ENCODE measurements around the gene STOML3.
A peak's percentile ranks its signal among the peaks of the same experiment; 100 is the strongest.
"Not testable (repeated sequence)": the region's sequence is repeated elsewhere in the genome, so short reads cannot be mapped to it uniquely, and the experiment has no call there.

Gene STOML3, protein sequence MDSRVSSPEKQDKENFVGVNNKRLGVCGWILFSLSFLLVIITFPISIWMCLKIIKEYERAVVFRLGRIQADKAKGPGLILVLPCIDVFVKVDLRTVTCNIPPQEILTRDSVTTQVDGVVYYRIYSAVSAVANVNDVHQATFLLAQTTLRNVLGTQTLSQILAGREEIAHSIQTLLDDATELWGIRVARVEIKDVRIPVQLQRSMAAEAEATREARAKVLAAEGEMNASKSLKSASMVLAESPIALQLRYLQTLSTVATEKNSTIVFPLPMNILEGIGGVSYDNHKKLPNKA

DNA sequence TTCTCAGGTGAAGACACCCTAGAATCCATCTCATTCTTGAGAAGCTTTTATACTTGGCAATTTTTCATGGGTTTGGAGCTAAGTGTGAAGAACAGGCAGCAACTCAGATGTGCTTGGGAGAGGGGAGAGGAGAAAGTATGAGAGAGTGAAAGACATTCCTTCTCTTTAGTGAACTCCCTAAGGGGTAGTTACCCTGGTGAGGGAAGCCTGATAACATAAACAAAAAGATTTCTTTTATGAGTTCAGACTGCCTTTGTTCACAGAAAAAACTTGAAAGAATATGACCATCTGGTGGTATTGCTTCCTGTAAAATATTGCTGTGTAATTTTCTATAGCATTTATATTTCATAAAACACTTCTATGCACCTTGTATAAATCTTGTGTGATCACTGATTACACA lies at the start of gene STOML3:
Gene STOML3 (minus strand): TSS at position 139 of the 400 bp plus-strand sequence. CDS start 110 bp downstream, at position 29.
- DNase-seq: no peak

- no peak for DNase-seq
These were observed 49.6 kb upstream of the STOML3 start for GRCh38 chr13:39040206-39040605.

GRCh38 chr13:39039041-39039440 lies 48.4 kb upstream of the STOML3 start:
- peak; percentile 17 for DNase-seq

DNA sequence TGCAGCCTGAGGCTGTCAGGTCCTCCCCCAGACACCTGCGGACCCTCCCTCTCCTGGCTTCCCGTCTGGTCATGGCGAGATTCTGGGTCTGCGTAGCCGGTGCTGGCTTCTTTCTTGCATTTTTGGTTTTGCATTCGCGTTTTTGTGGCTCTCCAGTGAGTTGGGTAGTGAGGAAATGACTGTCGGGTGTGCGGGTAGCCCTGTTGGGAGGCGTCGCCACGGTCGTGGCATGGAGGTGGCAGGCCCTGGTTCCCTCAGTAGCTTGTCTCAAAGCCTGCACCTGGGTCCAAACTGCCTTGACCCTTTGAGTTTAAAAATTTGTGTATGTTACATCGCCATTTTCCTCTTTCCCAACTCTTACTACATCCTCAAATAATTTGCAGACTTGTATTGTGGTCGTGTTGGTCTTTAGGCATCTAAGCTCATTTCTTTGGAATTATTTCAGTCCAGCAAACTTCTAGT lies 48.0 kb upstream of the STOML3 start:
- DNase-seq: peak; percentile 81

DNA sequence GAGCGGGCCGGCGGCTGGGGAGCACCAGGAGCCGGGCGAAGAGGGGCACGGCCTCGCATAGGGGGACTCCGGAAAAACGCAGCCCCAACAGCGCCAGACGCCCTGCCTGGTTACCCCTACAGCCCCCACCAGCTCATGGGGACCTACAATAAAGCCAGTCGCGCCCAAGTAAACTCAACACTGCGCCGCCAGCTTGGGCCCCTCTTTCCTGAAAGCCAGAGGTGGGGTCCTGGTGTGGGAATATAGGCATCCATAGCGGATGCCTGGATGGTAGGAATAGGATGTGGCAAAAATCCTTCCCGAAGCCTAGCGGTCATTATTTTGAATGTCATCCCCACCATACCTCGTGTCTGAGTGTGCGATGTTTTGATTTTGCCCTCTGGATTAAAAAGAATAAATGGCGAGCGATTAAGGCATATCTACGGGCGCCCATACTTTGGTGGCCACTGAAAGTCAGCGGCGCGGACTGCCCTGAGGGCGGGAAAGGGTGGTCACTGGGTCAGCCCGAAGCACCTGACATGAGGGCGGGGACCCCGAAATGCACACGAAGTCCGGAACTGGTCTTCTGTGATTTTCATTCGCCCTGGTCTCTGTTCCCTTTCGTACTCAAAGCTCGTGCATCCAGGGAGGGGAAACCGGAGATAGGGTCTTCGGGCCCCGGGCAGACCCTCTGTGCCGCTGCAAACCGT lies 47.4 kb upstream of the STOML3 start, which contains the start of the genes NHLRC3 and PROSER1:
Gene NHLRC3 (plus strand): TSS at position 577 of the 689 bp plus-strand sequence. CDS start 184 bp downstream, outside the sequence.
Gene PROSER1 (minus strand): TSS at position 210 of the 689 bp plus-strand sequence. CDS start 847 bp downstream, outside the sequence.
- peak; percentile 85 for DNase-seq

DNA sequence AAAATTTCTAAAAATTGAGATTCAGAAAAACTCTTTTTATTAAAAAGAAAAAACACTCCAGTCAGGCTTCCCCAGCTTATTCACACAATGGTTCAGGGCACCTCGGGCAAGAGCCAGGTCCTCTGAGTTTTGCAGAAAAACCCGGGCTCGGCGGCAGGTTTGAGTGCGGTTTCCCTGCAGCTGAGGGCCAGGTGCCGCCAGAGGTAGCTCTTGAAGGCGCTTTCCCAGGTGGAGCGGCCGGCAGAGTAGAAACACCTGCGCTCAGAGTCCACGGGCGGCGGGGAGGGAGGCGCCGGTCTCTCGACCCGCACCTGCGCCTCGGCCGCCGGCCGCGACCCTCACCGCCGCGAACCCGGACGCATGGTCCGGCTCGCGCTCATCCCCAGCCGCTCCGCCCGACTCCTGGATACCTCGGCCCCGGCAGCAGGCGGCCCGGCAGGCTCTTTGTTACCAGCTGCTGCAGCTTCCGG lies 46.8 kb upstream of the STOML3 start:
- no peak for DNase-seq

DNA sequence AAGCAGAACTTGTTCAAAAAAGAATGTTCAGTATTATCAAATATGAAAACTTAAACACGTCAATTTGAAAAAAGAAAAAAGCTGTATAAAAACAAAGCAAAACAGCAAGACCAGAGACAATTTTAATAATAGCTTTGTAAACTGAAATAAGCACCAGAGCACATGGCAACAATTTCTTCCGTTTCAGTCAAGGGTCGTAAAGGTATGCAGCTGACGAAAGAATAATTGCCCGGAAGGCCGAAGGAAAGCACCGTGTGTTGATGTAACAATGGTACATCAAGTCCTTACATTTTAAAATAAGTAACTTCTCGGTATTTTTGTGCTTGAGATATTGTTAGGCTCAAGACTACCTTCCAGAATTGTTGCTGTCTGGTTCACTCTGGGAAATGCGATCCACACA lies 45.6 kb upstream of the STOML3 start:
- peak; percentile 54 for DNase-seq

- no peak for DNase-seq
These were observed 45.2 kb upstream of the STOML3 start for GRCh38 chr13:39035799-39036198.

GRCh38 chr13:39035204-39035603 lies 44.6 kb upstream of the STOML3 start:
- DNase-seq: peak; percentile 10

DNA sequence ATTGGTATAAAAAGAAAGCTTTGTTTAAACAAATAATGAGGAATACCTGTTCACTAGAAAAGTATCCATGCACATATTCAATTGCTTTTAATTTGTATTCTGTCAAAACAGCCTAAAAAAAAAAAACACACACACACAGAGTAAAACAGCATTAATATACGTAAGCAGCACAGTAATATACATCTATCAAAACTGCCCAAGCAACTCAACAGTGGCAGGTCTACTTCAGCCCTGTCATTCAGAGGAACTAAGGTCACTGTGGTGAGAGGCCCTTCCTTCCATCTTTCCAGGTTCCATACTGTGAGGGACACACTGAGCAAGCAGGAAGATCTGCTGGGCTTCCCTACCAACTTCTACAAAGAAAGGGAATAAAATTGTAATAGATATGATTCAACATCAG lies 43.5 kb upstream of the STOML3 start:
- no peak for DNase-seq

DNA sequence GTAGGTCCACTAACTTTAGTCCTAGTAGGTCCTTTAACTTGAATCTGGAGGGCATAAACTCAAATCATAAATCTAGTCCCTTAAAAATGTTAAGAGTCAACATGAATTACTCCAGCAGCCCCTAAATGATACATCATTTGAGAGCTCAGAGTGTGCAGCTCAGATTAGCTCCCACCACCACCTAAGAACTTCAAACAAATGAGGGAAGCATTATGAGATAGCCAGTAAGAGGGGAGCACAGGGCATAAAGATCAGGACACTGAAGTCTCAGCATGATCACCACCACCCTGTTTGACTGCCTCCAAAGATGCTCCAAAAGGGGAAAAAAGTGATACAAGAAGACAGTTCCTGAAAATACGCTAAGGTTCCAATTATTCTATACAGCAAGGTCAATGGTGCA lies 41.5 kb upstream of the STOML3 start:
- no peak for DNase-seq

DNA sequence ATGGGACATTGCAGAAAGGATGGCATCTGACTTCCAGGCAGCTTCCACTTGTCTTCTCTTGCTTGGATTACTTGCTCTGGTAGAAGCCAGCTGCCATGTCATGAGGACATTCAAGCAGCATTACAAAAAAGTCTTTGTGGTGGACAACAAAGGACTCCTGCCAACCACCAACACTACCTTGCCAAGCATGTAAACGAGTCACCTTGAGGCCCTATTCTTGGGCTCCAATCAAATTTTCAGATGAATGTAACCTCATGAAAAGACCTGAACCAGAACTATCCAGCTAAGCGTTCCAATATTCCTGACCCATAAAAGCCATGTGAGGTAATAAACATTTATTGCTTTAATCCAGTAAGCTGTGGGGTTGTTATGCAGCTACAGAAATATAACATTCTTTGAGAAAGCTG lies 34.8 kb upstream of the STOML3 start:
- no peak for DNase-seq

DNA sequence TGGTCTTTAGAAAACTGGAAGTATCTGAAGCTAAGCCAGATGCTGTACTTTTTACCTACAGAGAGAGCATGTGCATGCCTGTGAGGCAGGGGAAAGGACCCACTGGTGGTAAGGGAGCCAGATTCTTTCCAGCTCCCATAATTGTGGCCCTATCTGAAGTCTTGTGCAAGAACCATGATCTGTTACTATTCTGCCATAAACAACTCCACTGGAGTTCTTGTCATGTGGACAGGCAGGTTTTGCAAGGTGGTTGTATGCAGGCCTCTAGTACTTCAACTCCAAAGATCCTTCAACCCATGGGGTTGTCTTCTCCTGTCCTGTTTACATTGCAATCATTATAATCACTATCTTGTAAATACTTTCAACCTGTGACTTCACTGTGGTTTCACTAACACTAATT lies 33.1 kb upstream of the STOML3 start:
- DNase-seq: no peak

DNA sequence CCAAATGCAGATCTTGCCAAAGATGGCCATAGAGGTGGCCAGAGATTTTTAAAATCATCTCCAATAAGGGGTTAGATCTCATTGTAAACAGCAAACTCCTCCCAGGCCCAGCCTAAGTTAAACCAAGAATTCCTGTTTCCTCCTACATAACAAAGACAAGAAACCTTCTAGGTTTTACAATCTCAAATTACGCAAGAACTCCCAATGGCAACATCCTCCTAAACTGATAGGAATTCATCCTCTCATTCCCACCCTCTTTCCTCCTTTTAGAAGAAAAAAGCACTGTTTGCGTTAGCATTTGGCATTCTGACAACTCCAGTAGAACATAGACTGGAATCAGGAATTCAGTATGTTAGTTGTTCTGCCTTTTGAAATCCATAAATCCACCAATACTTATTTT lies 32.7 kb upstream of the STOML3 start:
- DNase-seq: no peak

DNA sequence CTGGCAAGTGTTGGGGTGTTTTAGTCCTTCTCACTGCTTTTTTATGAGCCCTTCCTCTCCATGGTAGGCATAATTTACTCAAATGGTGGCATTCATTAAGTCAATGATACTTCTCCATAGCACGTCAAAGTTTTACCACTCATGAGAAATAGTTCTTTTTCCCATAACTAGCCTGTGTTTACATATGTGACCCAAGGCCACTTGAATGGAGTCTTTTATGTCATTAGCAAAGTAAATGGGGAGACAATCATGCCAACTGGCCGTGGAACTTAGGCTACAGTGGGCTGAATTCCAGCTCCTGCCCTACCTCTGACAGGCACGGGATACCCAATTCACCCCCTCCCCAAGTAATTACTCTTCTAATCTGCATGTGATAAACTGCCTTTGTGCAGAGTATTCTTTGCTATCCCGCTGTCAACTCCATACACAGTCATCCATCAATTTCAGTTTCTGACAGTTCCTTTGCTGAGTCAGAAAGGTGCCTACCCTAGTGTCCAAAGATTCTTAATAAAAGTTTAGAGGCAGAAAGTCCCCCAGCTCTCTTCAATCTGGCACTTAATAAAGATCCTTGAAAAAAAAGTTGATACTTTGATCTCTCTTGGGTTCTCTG lies 30.3 kb upstream of the STOML3 start:
- DNase-seq: no peak

DNA sequence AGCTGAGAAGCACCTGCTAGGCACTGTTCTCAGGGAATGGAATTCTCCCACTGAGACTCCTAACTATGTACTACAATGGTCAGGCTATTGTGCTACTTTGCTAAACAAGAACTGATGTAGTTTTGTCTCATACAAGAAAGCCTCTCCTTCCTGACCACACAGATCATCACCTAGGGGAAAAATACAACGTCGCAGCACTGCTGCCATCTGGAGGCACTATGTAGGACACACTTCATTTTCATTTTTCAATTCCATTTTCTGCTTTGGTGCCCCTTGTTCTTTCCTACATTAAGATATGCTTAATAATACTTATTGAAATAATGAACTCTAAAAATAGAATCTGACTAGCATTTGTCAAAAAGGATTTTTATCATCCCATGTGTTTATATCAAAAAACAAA lies 26.2 kb upstream of the STOML3 start:
- DNase-seq: peak; percentile 53

GRCh38 chr13:39016087-39016486 lies 25.5 kb upstream of the STOML3 start:
- peak; percentile 62 for DNase-seq

DNA sequence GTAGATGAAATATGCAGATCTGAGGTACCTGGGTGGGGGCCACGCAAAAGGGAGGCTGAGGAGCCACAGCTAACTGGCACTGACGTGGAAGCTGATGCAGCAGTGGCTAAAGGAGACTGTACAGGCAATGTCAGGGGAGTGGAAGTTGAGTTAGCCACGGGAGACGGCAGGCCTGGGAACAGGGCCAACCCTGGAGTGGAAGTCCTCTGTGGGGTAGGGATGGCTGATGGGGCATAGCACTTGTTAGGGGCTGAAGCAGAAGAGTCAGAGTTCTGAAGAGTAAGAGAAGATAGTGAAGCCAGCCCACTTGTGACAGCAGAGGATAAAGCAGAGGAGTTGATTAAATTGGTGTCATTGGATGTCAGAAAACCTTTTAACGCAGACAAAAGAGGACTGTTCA lies 22.8 kb upstream of the STOML3 start:
- DNase-seq: no peak

GRCh38 chr13:39012608-39013007 lies 22.0 kb upstream of the STOML3 start:
- DNase-seq: no peak

GRCh38 chr13:39006371-39007111 lies 15.9 kb upstream of the STOML3 start:
- DNase-seq: not testable (repeated sequence)

GRCh38 chr13:38998739-38999138 lies 8.1 kb upstream of the STOML3 start:
- DNase-seq: no peak

DNA sequence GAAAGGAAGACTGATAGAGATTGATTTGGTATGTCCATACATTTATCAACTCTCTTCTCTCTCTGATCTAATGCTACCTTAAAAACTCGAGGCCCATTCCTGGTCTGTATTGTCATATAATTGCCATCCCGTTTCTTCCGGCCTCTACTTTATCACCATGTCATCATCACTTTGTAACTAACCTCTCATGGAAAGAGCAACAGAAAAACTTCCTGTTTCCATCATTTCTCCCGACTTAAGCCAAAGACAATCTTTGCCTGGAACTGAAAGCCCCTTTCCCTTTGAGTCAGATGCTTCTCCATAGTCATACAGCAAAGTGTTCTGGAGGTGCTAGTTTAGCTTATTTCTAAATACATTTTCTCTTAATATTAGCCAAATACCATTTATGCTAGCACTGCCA lies 2.8 kb upstream of the STOML3 start:
- no peak for DNase-seq

DNA sequence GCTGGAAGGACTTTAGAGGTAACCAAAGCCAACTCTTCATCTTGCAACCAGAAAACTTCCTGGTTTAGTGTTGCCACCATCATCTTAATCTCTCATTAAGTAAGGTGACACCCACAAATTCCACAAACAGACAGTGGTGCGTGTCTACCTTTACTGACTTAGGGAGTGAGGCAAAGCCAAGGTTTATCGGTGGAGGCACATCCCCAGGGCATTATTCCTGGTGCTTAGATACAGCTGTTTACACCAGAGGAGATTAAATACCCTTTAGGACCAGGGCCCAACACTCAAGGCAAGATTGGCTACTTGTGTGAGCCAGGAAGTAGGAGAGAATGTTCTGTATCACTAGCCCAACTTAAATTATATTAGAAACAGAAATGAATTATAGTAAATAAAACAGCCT lies 9.5 kb downstream of the STOML3 start:
- no peak for DNase-seq
